MCF 10A (cell line): ENCODE results near the gene MT1B. TPM values are rescaled to one million over a fixed set of nuclear protein-coding genes. Genes with fewer than 3 reads are reported as not detected.

Experiments used
- BruUV-seq: library from RNA; stranded (reverse); fragments of 400-500 nt; replicated peaks from 2 replicates; lab custom pipeline; 2021; lab: Mats Ljungman, UMichigan
- CTCF ChIA-PET: fragments of 300-600 bp; sonication (Branson Sonifier 250); formaldehyde crosslinking; extraction: SDS; loops from one replicate; lab custom pipeline; 2021; ENCODE audit warnings: antibody characterized with exemption, inconsistent platforms; lab: Yijun Ruan, JAX
- POLR2A ChIA-PET: fragments of 300-600, 350-650 bp; sonication (Branson Sonifier 250); formaldehyde crosslinking; extraction: SDS; loops from one replicate; lab custom pipeline; 2020; ENCODE audit warnings: antibody characterized with exemption, inconsistent platforms; lab: Yijun Ruan, JAX
- DNase-seq: peaks from one replicate; pipeline ENCODE4 v3.0.0-alpha.2; 2018; ENCODE audit not compliant: unreplicated experiment
- H3K27ac Mint-ChIP-seq: one replicate; pipeline ENCODE4 v1.8.0; 2022; ENCODE audit warnings: mild to moderate bottlenecking, low read depth, mixed read lengths; ENCODE audit not compliant: unreplicated experiment
- H3K27me3 Mint-ChIP-seq: one replicate; pipeline ENCODE4 v1.8.0; 2022; ENCODE audit warnings: mixed read lengths; ENCODE audit not compliant: insufficient read depth, unreplicated experiment
- H3K36me3 Mint-ChIP-seq: one replicate; pipeline ENCODE4 v1.8.0; 2022; ENCODE audit warnings: mild to moderate bottlenecking, moderate library complexity, mixed read lengths; ENCODE audit not compliant: insufficient read depth, unreplicated experiment
- H3K4me1 Mint-ChIP-seq: one replicate; pipeline ENCODE4 v1.8.0; 2022; ENCODE audit warnings: mixed read lengths; ENCODE audit not compliant: insufficient read depth, unreplicated experiment
- H3K4me3 Mint-ChIP-seq: one replicate; pipeline ENCODE4 v1.8.0; 2022; ENCODE audit warnings: mild to moderate bottlenecking, moderate library complexity, mixed read lengths; ENCODE audit not compliant: unreplicated experiment
- H3K9me3 Mint-ChIP-seq: one replicate; pipeline ENCODE4 v1.8.0; 2022; ENCODE audit warnings: mixed read lengths; ENCODE audit not compliant: unreplicated experiment
- intact Hi-C: fragments of 100-400 bp; cut with micrococcal nuclease; formaldehyde crosslinking; loops from 2 replicates; pipeline ENCODE4 v1.14.1; 2022
- total RNA-seq: library from RNA; stranded (reverse); gene quantifications from 2 replicates; pipeline ENCODE4 v1.2.3, GENCODE V29; 2022
- TF ChIP-seq, protein P1 (sequence below): fragments of 200-600 bp; IDR thresholded peaks from one replicate; pipeline ENCODE4 v1.8.0; 2022; ENCODE audit warnings: antibody characterized with exemption, mild to moderate bottlenecking; ENCODE audit not compliant: unreplicated experiment

Gene MT1B
- total RNA-seq, 1 experiment from 2014 or later = not detected

DNA sequence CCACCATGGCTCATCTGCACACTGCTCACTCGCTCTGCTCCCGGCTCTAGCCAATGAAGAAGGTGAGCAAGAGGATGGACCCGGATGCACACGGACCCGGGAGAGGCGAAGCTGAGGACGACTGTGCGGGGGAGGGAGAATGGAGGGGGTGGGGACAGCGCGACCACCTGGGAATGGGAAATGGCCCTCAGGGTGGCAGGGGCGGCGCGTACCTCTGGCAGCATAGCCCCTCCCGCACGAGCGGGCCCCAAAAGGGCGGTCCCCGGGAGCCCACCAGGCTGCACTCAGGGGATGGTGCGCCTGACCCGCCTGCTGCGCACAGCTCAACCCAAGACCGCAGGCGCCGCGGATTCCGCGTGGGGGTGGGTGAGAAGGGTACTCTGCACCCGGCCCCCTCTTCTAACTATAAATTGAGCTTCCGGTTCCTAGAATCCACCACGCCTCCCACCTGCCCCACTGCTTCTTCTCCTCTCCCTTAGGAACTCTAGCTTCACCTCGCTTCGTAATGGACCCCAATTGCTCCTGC, 24.1 kb downstream of the MT1B start:
- ChIA-PET POLR2A (interaction anchor here (1.1 to 14.3 kb wide), 3 partner anchors 18 to 65 kb away, joined by 5 to 793 read pairs (median 444); partner anchors contain the start of genes MT1E, MT1F and MT2A), CTCF (interaction anchor here (0.6 to 1.9 kb wide), 2 partner anchors 20 to 850 kb away, joined by 3 to 6 read pairs; no protein-coding TSS in a partner anchor)
- H3K4me3 Mint-ChIP-seq = no peak overlapping the region
- peaks cover 5% of the 10 kb centered on the region for H3K4me1 Mint-ChIP-seq
- H3K27ac Mint-ChIP-seq = no peak overlapping the region
- no peak for DNase-seq
- no peaks in the 10 kb centered on the region for H3K9me3 Mint-ChIP-seq
- no peaks in the 10 kb centered on the region for H3K27me3 Mint-ChIP-seq
- intact Hi-C loops = no loop called here
- TF ChIP-seq, protein P1, sequence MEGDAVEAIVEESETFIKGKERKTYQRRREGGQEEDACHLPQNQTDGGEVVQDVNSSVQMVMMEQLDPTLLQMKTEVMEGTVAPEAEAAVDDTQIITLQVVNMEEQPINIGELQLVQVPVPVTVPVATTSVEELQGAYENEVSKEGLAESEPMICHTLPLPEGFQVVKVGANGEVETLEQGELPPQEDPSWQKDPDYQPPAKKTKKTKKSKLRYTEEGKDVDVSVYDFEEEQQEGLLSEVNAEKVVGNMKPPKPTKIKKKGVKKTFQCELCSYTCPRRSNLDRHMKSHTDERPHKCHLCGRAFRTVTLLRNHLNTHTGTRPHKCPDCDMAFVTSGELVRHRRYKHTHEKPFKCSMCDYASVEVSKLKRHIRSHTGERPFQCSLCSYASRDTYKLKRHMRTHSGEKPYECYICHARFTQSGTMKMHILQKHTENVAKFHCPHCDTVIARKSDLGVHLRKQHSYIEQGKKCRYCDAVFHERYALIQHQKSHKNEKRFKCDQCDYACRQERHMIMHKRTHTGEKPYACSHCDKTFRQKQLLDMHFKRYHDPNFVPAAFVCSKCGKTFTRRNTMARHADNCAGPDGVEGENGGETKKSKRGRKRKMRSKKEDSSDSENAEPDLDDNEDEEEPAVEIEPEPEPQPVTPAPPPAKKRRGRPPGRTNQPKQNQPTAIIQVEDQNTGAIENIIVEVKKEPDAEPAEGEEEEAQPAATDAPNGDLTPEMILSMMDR = no peak
- no peaks in the 10 kb centered on the region for H3K36me3 Mint-ChIP-seq
- no TSS peak for BruUV-seq

DNA sequence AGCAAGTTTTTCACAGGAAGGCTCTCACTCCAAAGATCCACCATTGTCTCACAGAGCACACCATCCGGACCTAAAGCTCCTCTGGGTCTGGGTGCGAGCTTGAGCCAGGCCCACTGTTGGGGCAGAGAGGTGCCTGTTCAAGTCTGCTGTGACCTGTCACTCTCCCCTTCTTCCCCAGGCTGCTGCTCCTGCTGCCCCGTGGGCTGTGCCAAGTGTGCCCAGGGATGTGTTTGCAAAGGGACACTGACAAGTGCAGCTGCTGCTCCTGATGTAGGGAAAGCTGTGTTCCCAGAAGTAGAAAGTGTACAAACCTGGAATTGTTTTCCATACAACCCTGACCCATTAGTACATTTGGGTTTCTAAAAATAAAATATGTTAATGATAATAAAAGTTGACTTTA, 25.8 kb downstream of the MT1B start:
- Mint-ChIP-seq H3K4me3 (no peak overlapping the region), H3K4me1 (peaks cover 14% of the 10 kb centered on the region), H3K27me3 (no peaks in the 10 kb centered on the region), H3K36me3 (no peaks in the 10 kb centered on the region), H3K9me3 (no peaks in the 10 kb centered on the region), H3K27ac (no peak overlapping the region)
- TF ChIP-seq, protein P1 = no peak
- DNase-seq = no peak
- intact Hi-C loops = no loop called here
- POLR2A ChIA-PET = interaction anchor here (1.7 to 14.3 kb wide), 3 partner anchors 46 to 67 kb away, joined by 8 to 793 read pairs (median 444); partner anchors contain the start of genes MT1E and MT2A
- BruUV-seq = no TSS peak
- CTCF ChIA-PET = interaction anchor here (0.6 to 1.9 kb wide), 6 partner anchors 13 to 113 kb away, joined by 3 to 6 read pairs (median 3); no protein-coding TSS in a partner anchor

DNA sequence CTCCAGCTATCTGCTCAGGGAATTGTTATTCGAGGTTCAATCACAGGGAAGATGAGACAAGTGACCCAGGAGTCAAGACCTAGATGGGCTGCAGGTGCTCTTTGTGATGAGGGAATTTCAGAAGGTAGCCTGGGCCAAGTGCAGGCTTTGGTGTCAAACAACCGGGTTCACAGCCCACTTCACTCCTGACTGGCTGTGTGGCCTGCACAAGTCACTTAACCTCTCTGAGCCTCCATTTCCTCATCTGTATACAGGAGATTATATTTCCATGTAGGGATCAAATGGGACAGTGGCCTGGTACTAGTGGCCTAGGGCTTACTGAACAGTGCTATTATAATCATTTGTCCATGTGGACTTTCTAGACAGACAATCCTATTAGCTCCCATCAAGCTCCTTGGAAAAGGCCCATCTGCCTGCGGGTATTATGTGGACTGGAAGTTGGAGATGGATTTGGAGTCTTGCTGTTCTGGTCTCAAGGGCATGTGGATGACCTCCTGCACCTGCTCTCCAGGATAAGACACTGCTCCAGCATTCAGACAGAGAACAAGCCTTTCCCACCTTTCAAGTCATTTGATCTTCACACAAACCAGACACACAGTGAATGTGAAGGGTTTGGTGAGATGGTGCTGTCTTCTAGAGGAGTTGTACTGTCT, 27.5 kb downstream of the MT1B start:
- intact Hi-C loops = no loop called here
- ChIA-PET CTCF (interaction anchor here (0.7 to 1.4 kb wide), 4 partner anchors 14 to 153 kb away, joined by 3 to 4 read pairs (median 3); no protein-coding TSS in a partner anchor), POLR2A (interaction anchor here (0.6 to 14.3 kb wide), 8 partner anchors 21 to 161 kb away, joined by 3 to 793 read pairs (median 6); partner anchors contain the start of genes BBS2, MT1E and MT2A)
- Mint-ChIP-seq H3K36me3 (peaks cover 14% of the 10 kb centered on the region), H3K4me3 (no peak overlapping the region), H3K9me3 (no peaks in the 10 kb centered on the region), H3K27ac (no peak overlapping the region), H3K4me1 (peaks cover 21% of the 10 kb centered on the region), H3K27me3 (no peaks in the 10 kb centered on the region)
- no TSS peak for BruUV-seq
- TF ChIP-seq, protein P1 = no peak
- no peak for DNase-seq

DNA sequence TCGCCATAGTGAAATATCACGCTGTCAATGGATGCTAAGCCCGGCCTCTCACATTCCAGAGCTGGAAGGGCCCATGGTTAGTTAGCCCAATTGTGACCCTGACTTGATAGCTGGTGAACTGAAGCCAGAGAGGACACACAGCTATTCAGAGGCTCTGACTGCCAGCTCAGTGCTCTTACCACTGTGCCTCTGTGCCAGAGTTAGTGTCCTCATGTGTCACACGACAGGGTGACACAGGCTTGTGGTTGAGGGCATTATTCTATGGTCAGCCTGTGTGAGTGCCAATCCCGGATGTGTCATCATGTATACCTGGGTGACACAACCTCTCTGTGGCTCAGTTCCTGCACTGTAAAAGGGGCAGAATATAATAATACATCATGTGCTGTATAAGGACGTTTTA, 28.1 kb downstream of the MT1B start:
- intact Hi-C loops = no loop called here

More for the DNA sequence above, 28.1 kb downstream of the MT1B start:
- CTCF ChIA-PET = interaction anchor here (0.6 to 1.4 kb wide), 5 partner anchors 15 to 74 kb away, joined by 3 to 4 read pairs (median 3); no protein-coding TSS in a partner anchor
- Mint-ChIP-seq H3K4me1 (peaks cover 26% of the 10 kb centered on the region), H3K4me3 (no peak overlapping the region), H3K27me3 (no peaks in the 10 kb centered on the region), H3K36me3 (peaks cover 15% of the 10 kb centered on the region), H3K9me3 (no peaks in the 10 kb centered on the region), H3K27ac (no peak overlapping the region)
- DNase-seq = no peak
- TF ChIP-seq, protein P1 = no peak
- BruUV-seq = no TSS peak
- POLR2A ChIA-PET = interaction anchor here (0.5 to 14.3 kb wide), 8 partner anchors 10 to 161 kb away, joined by 3 to 793 read pairs (median 4); partner anchors contain the start of genes BBS2, MT1E and MT2A
